Chondrocyte (in vitro differentiated cells): Measurements from ENCODE around the gene TBXT. TPM values are rescaled to one million over a fixed set of nuclear protein-coding genes. Genes with fewer than 3 reads are reported as not detected.

Experiments
- DNase-seq: peaks from one replicate; pipeline ENCODE4 v3.0.0; 2021; ENCODE audit warnings: mixed read lengths, low spot score
- H3K27ac Mint-ChIP-seq: one replicate; pipeline ENCODE4 v1.8.0; 2021; ENCODE audit warnings: mild to moderate bottlenecking, moderate library complexity, mixed read lengths; ENCODE audit not compliant: unreplicated experiment
- H3K27me3 Mint-ChIP-seq: 2 replicates; pipeline ENCODE4 v1.8.0; 2021; ENCODE audit warnings: low read depth, mixed read lengths
- H3K36me3 Mint-ChIP-seq: 2 replicates; pipeline ENCODE4 v1.8.0; 2021; ENCODE audit warnings: low read depth, mixed read lengths
- H3K4me1 Mint-ChIP-seq: 2 replicates; pipeline ENCODE4 v1.8.0; 2021; ENCODE audit warnings: low read depth, mild to moderate bottlenecking, mixed read lengths
- H3K4me3 Mint-ChIP-seq: one replicate; pipeline ENCODE4 v1.8.0; 2021; ENCODE audit warnings: mild to moderate bottlenecking, moderate library complexity, mixed read lengths; ENCODE audit not compliant: unreplicated experiment
- H3K9me3 Mint-ChIP-seq: 2 replicates; pipeline ENCODE4 v1.8.0; 2021; ENCODE audit warnings: low read depth, mixed read lengths
- CTCF ChIP-seq: fragments of 200-600 bp; sonication (generic); IDR thresholded peaks from 2 replicates; pipeline ENCODE4 v1.5.0; 2021; ENCODE audit warnings: antibody characterized with exemption, mild to moderate bottlenecking, moderate library complexity
- total RNA-seq: library from RNA; stranded (reverse); gene quantifications from 3 replicates; pipeline ENCODE4 v1.2.1, GENCODE V29; 2021

TBXT gene
- total RNA-seq, 1 donor from 2014 or later: not detected

DNA sequence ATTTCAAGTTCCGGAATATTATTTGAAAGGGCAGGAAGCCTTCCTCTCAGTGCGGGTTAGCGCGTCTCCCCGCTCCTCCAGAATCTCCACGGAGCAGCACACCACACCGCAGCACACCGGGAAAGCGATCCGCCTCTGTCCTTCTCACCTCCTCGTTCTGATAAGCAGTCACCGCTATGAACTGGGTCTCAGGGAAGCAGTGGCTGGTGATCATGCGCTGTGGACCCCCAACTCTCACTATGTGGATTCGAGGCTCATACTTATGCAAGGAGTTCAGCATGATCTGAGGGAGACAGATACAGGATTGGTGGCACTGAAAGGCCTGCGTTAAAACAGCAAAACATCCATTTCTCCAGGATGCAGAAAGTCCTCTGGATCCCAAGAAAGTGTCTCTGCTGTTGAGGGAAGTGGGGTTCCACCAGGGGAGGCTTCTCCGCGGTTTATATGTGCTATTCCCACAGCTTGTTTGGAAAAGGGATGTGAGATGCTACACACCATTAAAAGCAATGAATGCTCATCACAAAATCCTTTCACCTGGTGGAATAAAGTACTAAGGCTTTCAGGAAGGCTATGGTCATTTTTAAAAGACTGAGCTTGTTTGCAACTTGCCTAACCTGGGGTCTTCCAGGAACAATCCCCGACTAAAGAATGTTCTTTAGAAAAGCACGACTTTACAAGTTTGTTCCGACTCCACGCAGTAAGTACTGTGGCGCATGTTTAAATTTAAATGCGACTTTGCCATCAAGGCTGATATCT lies 1.9 kb downstream of the TBXT start:
- Mint-ChIP-seq H3K36me3 (no peaks in the 10 kb centered on the region), H3K27me3 (peaks cover 74% of the 10 kb centered on the region), H3K9me3 (no peaks in the 10 kb centered on the region), H3K4me1 (peaks cover 8% of the 10 kb centered on the region), H3K27ac (no peak overlapping the region), H3K4me3 (no peak overlapping the region)
- no peak for TF ChIP-seq CTCF
- DNase-seq: no peak

DNA sequence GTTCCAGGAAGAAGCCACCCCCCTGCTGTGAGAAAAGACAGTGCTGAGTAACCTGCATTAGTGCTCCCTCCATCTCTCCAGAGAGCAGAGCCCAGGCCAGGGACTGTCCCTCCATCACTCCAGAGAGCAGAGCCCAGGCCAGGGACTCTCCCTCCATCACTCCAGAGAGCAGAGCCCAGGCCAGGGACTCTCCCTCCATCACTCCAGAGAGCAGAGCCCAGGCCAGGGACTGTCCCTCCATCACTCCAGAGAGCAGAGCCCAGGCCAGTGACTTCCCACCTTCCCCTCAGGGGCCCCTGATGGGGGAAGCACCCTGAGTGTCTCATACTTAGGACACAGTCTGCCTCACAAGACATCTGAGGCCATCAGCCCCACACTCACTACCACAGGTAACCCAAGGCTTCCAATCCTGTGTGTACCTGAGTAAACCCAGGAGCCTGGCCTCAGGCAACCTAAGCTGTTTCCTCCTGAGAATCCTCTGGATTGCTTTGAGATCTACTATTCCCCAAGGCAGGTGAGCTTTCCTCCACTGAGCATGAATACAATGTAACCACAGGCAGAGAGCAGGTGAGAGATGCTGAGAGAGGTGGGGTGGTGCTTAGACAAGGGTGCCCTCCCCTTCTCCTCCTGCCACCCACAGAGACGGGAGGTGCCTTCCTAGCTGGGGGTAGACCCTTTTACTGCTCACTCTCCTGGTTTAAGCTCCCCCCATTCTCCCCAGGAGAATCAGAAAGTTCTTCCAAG lies 4.9 kb downstream of the TBXT start:
- no peak for DNase-seq
- no peak for TF ChIP-seq CTCF
- Mint-ChIP-seq H3K4me1 (no peaks in the 10 kb centered on the region), H3K9me3 (no peaks in the 10 kb centered on the region), H3K27me3 (peaks cover 73% of the 10 kb centered on the region), H3K27ac (no peak overlapping the region), H3K4me3 (no peak overlapping the region), H3K36me3 (no peaks in the 10 kb centered on the region)

GRCh38 chr6:166157930-166158617 lies 9.6 kb downstream of the TBXT start:
- Mint-ChIP-seq H3K9me3 (no peaks in the 10 kb centered on the region), H3K27ac (no peak overlapping the region), H3K4me1 (no peaks in the 10 kb centered on the region), H3K27me3 (peaks cover 46% of the 10 kb centered on the region), H3K4me3 (no peak overlapping the region), H3K36me3 (no peaks in the 10 kb centered on the region)
- no peak for DNase-seq
- no peak for TF ChIP-seq CTCF

- H3K36me3 Mint-ChIP-seq: no peaks in the 10 kb centered on the region
- no peaks in the 10 kb centered on the region for H3K9me3 Mint-ChIP-seq
- H3K27ac Mint-ChIP-seq: no peak overlapping the region
- H3K4me1 Mint-ChIP-seq: no peaks in the 10 kb centered on the region
- peaks cover 41% of the 10 kb centered on the region for H3K27me3 Mint-ChIP-seq
- H3K4me3 Mint-ChIP-seq: no peak overlapping the region
- peak; percentile 81 for TF ChIP-seq CTCF
- no peak for DNase-seq
Measured at GRCh38 chr6:166156942-166157341, 10.7 kb downstream of the TBXT start.

GRCh38 chr6:166153966-166154365 lies 13.7 kb downstream of the TBXT start:
- Mint-ChIP-seq H3K9me3 (peaks cover 11% of the 10 kb centered on the region), H3K4me3 (no peak overlapping the region), H3K4me1 (no peaks in the 10 kb centered on the region), H3K27me3 (peaks cover 23% of the 10 kb centered on the region), H3K36me3 (no peaks in the 10 kb centered on the region), H3K27ac (no peak overlapping the region)
- TF ChIP-seq CTCF: no peak
- no peak for DNase-seq
